Mammary epithelial cell (primary cell): ENCODE data around the gene PPIP5K1.

Experiments used
- EZH2 ChIP-seq: IDR thresholded peaks from 2 replicates; pipeline ENCODE4 v1.6.1; 2012; ENCODE audit warnings: low read length, inconsistent platforms, borderline replicate concordance
- TF ChIP-seq, protein P1 (sequence below), 2 donors: IDR thresholded peaks in 1 of 2; conservative IDR thresholded peaks in 1 of 2; 2 replicates each; pipeline ENCODE4 v1.5.1; 2011 to 2012; ENCODE audit warnings: inconsistent platforms in 2 of 2, low read length in 2 of 2, mild to moderate bottlenecking in 2 of 2, control low read depth in 1 of 2, low read depth in 1 of 2; ENCODE audit not compliant: insufficient read depth in 1 of 2; ENCODE audit errors: extremely low read depth in 1 of 2

GRCh38 chr15:43498990-43499389 is 91.0 kb downstream of the PPIP5K1 start:
- TF ChIP-seq, protein P1, sequence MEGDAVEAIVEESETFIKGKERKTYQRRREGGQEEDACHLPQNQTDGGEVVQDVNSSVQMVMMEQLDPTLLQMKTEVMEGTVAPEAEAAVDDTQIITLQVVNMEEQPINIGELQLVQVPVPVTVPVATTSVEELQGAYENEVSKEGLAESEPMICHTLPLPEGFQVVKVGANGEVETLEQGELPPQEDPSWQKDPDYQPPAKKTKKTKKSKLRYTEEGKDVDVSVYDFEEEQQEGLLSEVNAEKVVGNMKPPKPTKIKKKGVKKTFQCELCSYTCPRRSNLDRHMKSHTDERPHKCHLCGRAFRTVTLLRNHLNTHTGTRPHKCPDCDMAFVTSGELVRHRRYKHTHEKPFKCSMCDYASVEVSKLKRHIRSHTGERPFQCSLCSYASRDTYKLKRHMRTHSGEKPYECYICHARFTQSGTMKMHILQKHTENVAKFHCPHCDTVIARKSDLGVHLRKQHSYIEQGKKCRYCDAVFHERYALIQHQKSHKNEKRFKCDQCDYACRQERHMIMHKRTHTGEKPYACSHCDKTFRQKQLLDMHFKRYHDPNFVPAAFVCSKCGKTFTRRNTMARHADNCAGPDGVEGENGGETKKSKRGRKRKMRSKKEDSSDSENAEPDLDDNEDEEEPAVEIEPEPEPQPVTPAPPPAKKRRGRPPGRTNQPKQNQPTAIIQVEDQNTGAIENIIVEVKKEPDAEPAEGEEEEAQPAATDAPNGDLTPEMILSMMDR (conservative IDR thresholded peaks at IDR 0.05 in 1 of 2, IDR thresholded peaks at IDR 0.05 in 1 of 2; ENCODE audit: extremely low read depth in 1 of 2, insufficient read depth in 1 of 2, low read depth in 1 of 2, low read length in 2 of 2): no peak
- TF ChIP-seq EZH2: no peak
